GM12878 (cell line): ENCODE measurements around the gene SHROOM1.

Experiments used
- RB1 ChIP-seq: fragments of 450-650 bp; formaldehyde crosslinking; IDR thresholded peaks from 2 replicates; pipeline ENCODE4 v1.6.1; 2017; ENCODE audit warnings: mild to moderate bottlenecking, borderline replicate concordance
- TAF1 ChIP-seq: IDR thresholded peaks from 2 replicates; pipeline ENCODE4 v1.6.1; 2011; ENCODE audit warnings: mild to moderate bottlenecking, low read depth, low read length, borderline replicate concordance

DNA sequence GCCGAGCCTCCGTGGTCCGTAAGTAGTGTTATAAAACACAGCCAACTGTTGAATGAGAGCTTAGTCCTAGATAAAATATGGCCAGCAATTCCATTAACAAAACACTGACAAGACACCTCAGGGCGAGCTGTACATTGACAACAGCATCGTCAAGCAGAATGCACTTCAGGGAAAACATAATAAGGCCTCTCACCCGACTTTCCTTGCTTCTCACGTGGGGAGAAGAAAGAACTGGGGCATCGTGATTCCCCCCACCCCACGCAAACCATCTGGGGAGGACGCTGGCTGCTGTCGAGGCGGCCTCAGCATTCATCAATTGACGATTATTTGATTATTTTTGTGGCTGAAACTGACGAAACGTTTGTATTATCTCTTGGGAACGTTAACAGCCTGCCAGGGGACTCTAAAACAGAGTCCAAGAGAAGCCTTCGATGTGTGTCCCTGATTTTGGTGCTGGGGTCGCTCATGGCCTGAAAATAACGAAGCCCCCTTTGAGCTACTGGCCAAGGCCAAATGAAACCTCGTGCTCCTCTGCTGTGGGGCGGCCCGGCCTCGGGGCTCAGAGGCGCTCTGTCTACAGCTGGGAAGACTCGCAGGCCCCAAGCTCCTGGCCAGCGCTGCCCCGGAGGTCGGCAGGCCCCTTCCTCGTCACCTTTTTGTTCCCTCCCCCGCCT is 35.4 kb upstream of the SHROOM1 start:
- TF ChIP-seq TAF1: no peak
- TF ChIP-seq RB1: no peak; the same call in 1 of the 2 replicates
